ENCODE data around the gene TBX18.

Gene TBX18

DNA sequence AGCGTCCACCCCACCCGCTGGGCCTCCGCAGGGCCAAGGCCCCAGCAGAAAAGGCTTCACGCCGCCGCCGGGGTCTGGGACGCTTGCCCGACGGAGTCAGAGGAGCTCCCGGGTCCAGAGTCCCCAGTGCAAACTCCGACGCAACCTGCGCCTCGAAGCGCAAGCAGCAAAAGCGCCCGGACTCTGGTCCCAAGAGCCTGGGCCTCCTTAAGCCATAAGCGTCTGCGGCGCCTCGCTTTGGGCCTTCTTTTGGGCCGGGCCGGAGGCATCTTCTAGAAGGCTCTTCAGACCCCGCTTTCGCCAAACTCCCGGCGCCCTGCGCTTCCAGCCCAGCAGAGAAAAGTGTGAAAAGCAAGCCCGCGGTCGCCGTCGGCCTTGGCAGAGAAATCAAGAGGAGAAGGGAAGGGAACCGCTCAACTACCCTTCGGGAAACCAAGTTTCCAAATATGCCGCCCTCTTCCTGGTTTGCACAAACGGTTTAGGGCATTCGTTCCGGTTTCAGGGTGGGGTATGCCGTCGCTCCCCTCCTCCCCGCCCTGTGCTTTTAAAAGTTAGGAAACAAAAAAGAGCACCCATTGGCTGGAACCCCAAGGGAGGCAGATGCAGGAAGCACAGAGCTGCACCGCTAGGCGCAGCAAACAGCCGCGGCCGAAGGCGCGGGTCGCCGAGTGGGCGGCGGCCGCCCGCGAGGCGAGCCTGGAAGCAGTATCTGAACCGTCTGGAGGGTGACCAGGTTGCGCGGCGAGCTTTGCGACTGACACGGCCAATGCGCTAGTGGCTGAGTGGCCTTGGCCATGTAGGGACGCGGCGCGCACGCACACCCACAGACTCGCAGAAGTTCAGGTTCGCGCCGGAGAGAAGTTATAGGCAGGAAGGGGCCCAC lies 1.2 kb downstream of the TBX18 start:
- DNase-seq (ENCODE audit: insufficient read length, low spot score) (no peak), FAIRE-seq (no peak)
- no peak for TF ChIP-seq CTCF (IDR thresholded peaks at IDR 0.05; ENCODE audit: insufficient read depth, missing control alignments)

DNA sequence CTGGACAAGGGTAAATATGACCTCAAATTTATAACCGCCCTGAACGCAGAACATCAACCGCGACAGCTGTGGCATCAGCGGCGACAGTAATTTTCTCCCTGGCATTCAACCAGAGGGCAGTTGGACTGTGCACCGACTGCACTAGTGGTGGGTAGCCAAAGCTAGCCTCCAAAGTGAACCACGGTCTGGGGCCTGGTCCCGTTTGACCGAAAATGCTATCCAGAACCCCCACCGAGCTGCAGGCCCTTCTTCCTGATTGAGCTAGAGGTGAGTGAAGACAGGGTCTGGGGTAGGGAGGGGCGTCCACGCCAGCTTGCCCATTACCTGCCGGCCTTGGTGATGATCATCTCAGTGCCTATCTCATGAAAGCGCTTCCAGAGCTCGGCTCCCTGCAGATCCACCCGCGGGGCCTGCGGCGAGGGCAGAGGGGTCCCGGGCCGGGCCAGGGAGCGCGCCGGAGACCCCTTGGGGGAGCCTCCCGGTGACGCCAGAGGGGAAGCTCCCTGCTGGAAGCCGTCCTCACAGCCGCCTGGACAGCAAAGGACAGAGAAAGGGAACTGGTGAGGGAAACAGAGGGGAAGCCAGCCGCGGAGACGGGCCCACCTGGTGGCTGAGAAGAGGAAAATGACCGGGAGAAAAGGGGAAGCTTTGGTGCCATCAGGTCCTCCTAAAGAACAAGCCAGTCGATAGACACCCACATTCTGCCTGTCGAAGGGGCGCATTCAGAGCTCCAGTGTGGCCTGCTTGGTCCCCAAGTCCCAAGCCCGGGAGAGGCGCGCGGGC lies 2.0 kb downstream of the TBX18 start:
- TF ChIP-seq CTCF (IDR thresholded peaks at IDR 0.05; ENCODE audit: insufficient read depth, missing control alignments), result no peak
- no peak for DNase-seq (ENCODE audit: insufficient read length, low spot score)
- FAIRE-seq, result no peak

DNA sequence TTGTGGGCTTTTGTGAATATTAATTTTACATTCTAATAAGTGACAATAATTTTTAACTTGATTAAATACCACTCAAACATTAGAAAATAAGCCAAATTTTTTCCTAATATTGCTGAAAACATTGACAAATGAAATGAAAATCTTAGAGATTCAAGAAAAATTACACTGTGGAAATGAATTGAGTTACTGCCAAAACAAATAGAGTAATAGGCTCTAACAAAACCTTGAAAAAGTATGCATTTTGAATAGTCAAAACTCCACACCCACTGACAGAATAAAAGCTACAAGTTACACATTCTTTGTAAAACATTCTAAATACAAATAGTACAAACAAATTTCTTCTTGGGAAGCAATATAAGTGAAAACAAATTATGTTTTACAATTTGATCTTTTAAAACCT lies 5.9 kb downstream of the TBX18 start:
- DNase-seq (ENCODE audit: insufficient read length, low spot score), result no peak
- no peak for FAIRE-seq
- no peak for TF ChIP-seq CTCF (IDR thresholded peaks at IDR 0.05; ENCODE audit: insufficient read depth, missing control alignments)

DNA sequence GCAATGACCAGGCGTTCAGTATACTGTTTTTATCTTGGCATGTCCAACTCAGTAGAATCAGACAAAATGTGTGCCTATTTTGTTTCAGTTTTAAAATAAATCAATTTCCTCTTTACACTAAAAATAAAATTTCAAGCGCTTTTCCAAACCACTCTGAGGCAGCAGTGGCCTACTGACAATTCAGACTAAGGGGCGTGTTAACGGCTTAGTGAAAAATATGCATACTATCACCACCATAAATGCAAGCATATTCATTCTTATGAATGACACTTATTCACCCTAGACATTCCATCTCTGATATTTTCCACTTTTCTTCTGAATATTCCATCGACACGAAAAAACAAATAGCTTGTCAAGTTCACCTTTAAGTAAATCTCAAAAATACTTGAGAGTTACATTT lies 7.5 kb downstream of the TBX18 start:
- no peak for FAIRE-seq
- no peak for TF ChIP-seq CTCF (IDR thresholded peaks at IDR 0.05; ENCODE audit: insufficient read depth, missing control alignments)
- DNase-seq (ENCODE audit: insufficient read length, low spot score), result no peak

DNA sequence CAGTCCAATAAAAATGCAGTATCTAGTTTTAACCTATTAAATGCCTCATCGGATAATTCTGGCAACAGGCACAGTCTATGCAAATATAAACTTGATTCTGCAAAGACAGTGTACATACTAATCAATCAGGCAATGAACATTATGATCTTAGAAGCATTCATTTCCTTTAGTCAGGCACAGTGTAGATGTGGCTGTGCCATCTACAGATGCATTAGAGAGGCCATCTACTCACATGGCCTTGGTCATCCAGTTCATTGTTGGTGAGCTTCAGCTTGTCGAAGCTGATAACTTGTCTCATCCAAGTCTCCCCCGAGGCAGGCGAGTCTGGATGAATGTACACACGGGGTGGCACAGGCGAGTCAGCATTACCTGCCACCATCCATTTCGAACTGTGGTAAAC lies 7.9 kb downstream of the TBX18 start:
- FAIRE-seq (no peak), DNase-seq (ENCODE audit: insufficient read length, low spot score) (no peak)
- no peak for TF ChIP-seq CTCF (IDR thresholded peaks at IDR 0.05; ENCODE audit: insufficient read depth, missing control alignments)

GRCh38 chr6:84753173-84753572 lies 11.2 kb downstream of the TBX18 start:
- no peak for TF ChIP-seq CTCF (IDR thresholded peaks at IDR 0.05; ENCODE audit: insufficient read depth, missing control alignments)
- DNase-seq (ENCODE audit: insufficient read length, low spot score), result no peak
- no peak for FAIRE-seq

Data from D721Med (cell line).